ENCODE data around the gene HTATSF1.

DNA sequence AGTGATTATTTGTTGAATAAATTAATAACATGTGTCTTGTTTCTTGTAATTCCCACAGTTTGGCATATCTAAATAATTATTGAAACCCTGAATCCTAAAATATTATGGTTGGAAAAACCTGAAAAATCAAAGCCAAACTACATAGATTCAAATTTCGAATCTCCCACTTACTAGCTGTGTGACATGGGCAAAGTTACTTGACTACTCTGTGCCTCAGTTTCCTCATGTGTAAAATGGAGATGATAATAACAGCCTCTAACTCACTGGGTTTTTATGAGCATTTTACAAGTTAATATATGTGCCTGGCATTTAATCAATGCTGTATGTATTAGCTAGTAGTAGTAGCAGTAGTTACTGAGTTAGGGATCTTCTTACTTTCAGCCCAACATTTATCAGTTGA, 44.3 kb upstream of the HTATSF1 start:
- TF ChIP-seq POLR2AphosphoS5 (IDR thresholded peaks at IDR 0.05; ENCODE audit: low read depth, low read length) (no peak), POLR2A (IDR thresholded peaks at IDR 0.05; ENCODE audit: low read depth, low read length) (no peak)

Measured in GM12891 (cell line).